Measurements from ENCODE around the gene PDZK1.

GRCh38 chr1:145708063-145708462 lies 895 bp upstream of the PDZK1 start:
- TF ChIP-seq CTCF (conservative IDR thresholded peaks at IDR 0.05; ENCODE audit: low read depth, low read length) (no peak), EZH2phosphoT487 (IDR thresholded peaks at IDR 0.05; ENCODE audit: borderline replicate concordance, low read length) (no peak), EZH2 (IDR thresholded peaks at IDR 0.05; ENCODE audit: low read length, unreplicated experiment) (no peak)
